GM23338 (cell line): ENCODE data around the gene ACADS. TPM values are rescaled to one million over a fixed set of nuclear protein-coding genes. Genes with fewer than 3 reads are reported as not detected.

Experiments
- ATAC-seq: fragments of 200-7000 bp; cut with Tn5 transposase; 3 replicates; pipeline ENCODE4 v1.9.1; 2020
- DNase-seq: peaks from one replicate; pipeline ENCODE4 v3.0.0-alpha.2; 2015; ENCODE audit warnings: low spot score
- H2AFZ ChIP-seq: fragments of 200-600 bp; sonication (generic); 2 replicates; pipeline ENCODE4 v1.8.0; 2016; ENCODE audit warnings: antibody characterized with exemption, mild to moderate bottlenecking, moderate library complexity
- H3F3A ChIP-seq: fragments of 200-600 bp; sonication (generic); replicated peaks from 2 replicates; pipeline ENCODE4 v1.8.0; 2017; ENCODE audit warnings: antibody characterized with exemption, mixed run types, low read depth
- H3K27ac ChIP-seq: fragments of 200-600 bp; sonication (generic); 2 replicates; pipeline ENCODE4 v1.6.1; 2016; ENCODE audit warnings: low read depth
- H3K27me3 ChIP-seq: fragments of 200-600 bp; sonication (generic); 2 replicates; pipeline ENCODE4 v1.8.0; 2016; ENCODE audit warnings: mild to moderate bottlenecking, mixed run types, moderate library complexity; ENCODE audit not compliant: insufficient read depth
- H3K36me3 ChIP-seq: fragments of 200-600 bp; sonication (generic); 2 replicates; pipeline ENCODE4 v1.8.0; 2016; ENCODE audit warnings: mild to moderate bottlenecking; ENCODE audit not compliant: insufficient read depth
- H3K4me1 ChIP-seq: fragments of 200-600 bp; sonication (generic); 2 replicates; pipeline ENCODE4 v1.8.0; 2016; ENCODE audit warnings: mild to moderate bottlenecking, moderate library complexity; ENCODE audit not compliant: insufficient read depth
- H3K4me2 ChIP-seq: fragments of 200-600 bp; sonication (generic); 2 replicates; pipeline ENCODE4 v1.7.1; 2017; ENCODE audit warnings: mixed run types
- H3K4me3 ChIP-seq: fragments of 200-600 bp; sonication (generic); 2 replicates; pipeline ENCODE4 v1.6.1; 2016; ENCODE audit warnings: mixed run types
- H3K79me2 ChIP-seq: fragments of 200-600 bp; sonication (generic); replicated peaks from 2 replicates; pipeline ENCODE4 v1.8.0; 2017; ENCODE audit warnings: mild to moderate bottlenecking; ENCODE audit not compliant: insufficient read depth
- H3K9me2 ChIP-seq: fragments of 200-600 bp; sonication (generic); 2 replicates; pipeline ENCODE4 v1.8.0; 2017; ENCODE audit not compliant: insufficient read depth
- H4K20me1 ChIP-seq: fragments of 200-600 bp; sonication (generic); replicated peaks from 2 replicates; pipeline ENCODE4 v1.8.0; 2017; ENCODE audit warnings: mild to moderate bottlenecking; ENCODE audit not compliant: insufficient read depth
- H3K27ac Mint-ChIP-seq: 2 replicates; pipeline ENCODE4 v1.8.0; 2020; ENCODE audit warnings: inconsistent platforms, mild to moderate bottlenecking, moderate library complexity, mixed read lengths
- H3K27me3 Mint-ChIP-seq: 3 replicates; pipeline ENCODE4 v1.8.0; 2022; ENCODE audit warnings: low read depth, mild to moderate bottlenecking, moderate library complexity, mixed read lengths, inconsistent platforms; ENCODE audit not compliant: insufficient read depth, poor library complexity
- H3K36me3 Mint-ChIP-seq: 3 replicates; pipeline ENCODE4 v1.8.0; 2021; ENCODE audit warnings: low read depth, mild to moderate bottlenecking, inconsistent platforms, moderate library complexity, mixed read lengths
- H3K4me1 Mint-ChIP-seq: 3 replicates; pipeline ENCODE4 v1.8.0; 2020; ENCODE audit warnings: mild to moderate bottlenecking, inconsistent platforms, mixed read lengths
- H3K4me3 Mint-ChIP-seq: 3 replicates; pipeline ENCODE4 v1.8.0; 2021; ENCODE audit warnings: moderate library complexity, mild to moderate bottlenecking, inconsistent platforms, mixed read lengths
- H3K9me3 Mint-ChIP-seq: 3 replicates; pipeline ENCODE4 v1.8.0; 2020; ENCODE audit warnings: moderate library complexity, mild to moderate bottlenecking, inconsistent platforms, mixed read lengths
- CREB1 ChIP-seq: fragments of 250-450 bp; sonication (Bioruptor Pico); IDR thresholded peaks from 2 replicates; pipeline ENCODE4 v1.5.0; 2020; ENCODE audit warnings: low read depth, mild to moderate bottlenecking, moderate library complexity
- CTCF ChIP-seq, 2 experiments: fragments of 200-600 bp in 1 of 2; sonication (generic) in 1 of 2; conservative IDR thresholded peaks; 2 replicates each; pipeline versions ENCODE4 v1.5.1 to v1.6.1; 2016 to 2017; ENCODE audit warnings: antibody characterized with exemption in 2 of 2, low read depth in 2 of 2, mild to moderate bottlenecking in 2 of 2, moderate library complexity in 1 of 2
- ETS1 ChIP-seq: IDR thresholded peaks from 2 replicates; pipeline ENCODE4 v1.6.1; 2016; ENCODE audit warnings: antibody characterized with exemption
- EZH2 ChIP-seq: fragments of 200-600 bp; sonication (generic); IDR thresholded peaks from one replicate; pipeline ENCODE4 v1.8.0; 2017; ENCODE audit warnings: antibody characterized with exemption, mild to moderate bottlenecking, low read depth; ENCODE audit not compliant: unreplicated experiment
- EZH2phosphoT487 ChIP-seq: fragments of 200-600 bp; sonication (generic); IDR thresholded peaks from one replicate; pipeline ENCODE4 v1.8.1; 2018; ENCODE audit warnings: antibody characterized with exemption; ENCODE audit not compliant: unreplicated experiment
- JUNB ChIP-seq: IDR thresholded peaks from one replicate; pipeline ENCODE4 v1.6.1; 2016; ENCODE audit warnings: antibody characterized with exemption; ENCODE audit not compliant: unreplicated experiment
- NANOG ChIP-seq: IDR thresholded peaks from 2 replicates; pipeline ENCODE4 v1.6.1; 2016; ENCODE audit warnings: antibody characterized with exemption, borderline replicate concordance
- POLR2AphosphoS5 ChIP-seq: IDR thresholded peaks from 2 replicates; pipeline ENCODE4 v1.6.1; 2016; ENCODE audit warnings: antibody characterized with exemption, low read depth
- REST ChIP-seq: IDR thresholded peaks from one replicate; pipeline ENCODE4 v1.6.1; 2018; ENCODE audit warnings: antibody characterized with exemption; ENCODE audit not compliant: unreplicated experiment
- STAT1 ChIP-seq: IDR thresholded peaks from one replicate; pipeline ENCODE4 v1.6.1; 2016; ENCODE audit warnings: antibody characterized with exemption; ENCODE audit not compliant: unreplicated experiment
- ZNF114 ChIP-seq: fragments of 250-450 bp; sonication (Bioruptor Pico); IDR thresholded peaks from 2 replicates; pipeline ENCODE4 v1.5.0; 2020; ENCODE audit warnings: mild to moderate bottlenecking, moderate library complexity
- ZNF331 ChIP-seq: fragments of 250-450 bp; sonication (Bioruptor Pico); IDR thresholded peaks from 2 replicates; pipeline ENCODE4 v1.5.0; 2020; ENCODE audit warnings: low read depth, mild to moderate bottlenecking, moderate library complexity
- ZNF462 ChIP-seq: fragments of 250-450 bp; sonication (Bioruptor Pico); IDR thresholded peaks from 2 replicates; pipeline ENCODE4 v1.5.0; 2020; ENCODE audit warnings: mild to moderate bottlenecking, moderate library complexity
- polyA plus RNA-seq: library from polyadenylated mRNA; unstranded; fragments of >200 nt; fragmentation: Nextera tagmentation; extraction: Ambion mirVana; gene quantifications from 2 replicates; pipeline ENCODE4 v1.2.1, GENCODE V29; 2016
- total RNA-seq: library from RNA; depleted of rRNA; stranded (reverse); fragments of >200 nt; shearing (Covaris generic); gene quantifications from 2 replicates; pipeline ENCODE4 v1.2.3, GENCODE V29; 2014

ACADS gene
- total and polyA plus RNA-seq, 2 experiments from 2014 or later, result 3.1 to 5.7 TPM

- no peak overlapping the region for H3K27ac Mint-ChIP-seq
- H3K27me3 Mint-ChIP-seq, result peaks cover 5% of the 10 kb centered on the region
- no peaks in the 10 kb centered on the region for H3K9me3 Mint-ChIP-seq
- peaks cover 25% of the 10 kb centered on the region; the same call in 1 of the 2 replicates for H3K36me3 ChIP-seq
- no peak overlapping the region for H3K4me3 ChIP-seq
- no peak for TF ChIP-seq POLR2AphosphoS5
- no peak for TF ChIP-seq ZNF462 (CRISPR knock-in tag)
- TF ChIP-seq EZH2phosphoT487, result no peak
- TF ChIP-seq CTCF (conservative IDR thresholded peaks at IDR 0.05; ENCODE audit: low read depth in 2 of 2), result no peak
- TF ChIP-seq CREB1 (CRISPR knock-in tag), result no peak
- TF ChIP-seq ZNF114, result no peak
- TF ChIP-seq ZNF331 (CRISPR knock-in tag), result no peak
- TF ChIP-seq ETS1, result no peak
- no peak for TF ChIP-seq EZH2
- no peak for TF ChIP-seq REST
- no peak for TF ChIP-seq JUNB
- no peak for TF ChIP-seq NANOG
- no peak for TF ChIP-seq STAT1
- H3K4me2 ChIP-seq, result no peak overlapping the region
- peaks cover 9% of the 10 kb centered on the region for H3K79me2 ChIP-seq
- peaks cover 46% of the 10 kb centered on the region for H3K36me3 Mint-ChIP-seq
- no peaks in the 10 kb centered on the region for H3K4me1 Mint-ChIP-seq
- H3K9me2 ChIP-seq, result no peaks in the 10 kb centered on the region
- H3K27ac ChIP-seq, result no peak overlapping the region
- no peak overlapping the region for H3K4me3 Mint-ChIP-seq
- ATAC-seq (no peak), DNase-seq (no peak)
- H4K20me1 ChIP-seq, result peaks cover 23% of the 10 kb centered on the region
- no peaks in the 10 kb centered on the region for H3K4me1 ChIP-seq
- 0 out of 2 replicates have a peak, but pooled peaks cover 5% of the 10 kb centered on the region for H3F3A ChIP-seq
- no peaks in the 10 kb centered on the region for H3K27me3 ChIP-seq
- H2AFZ ChIP-seq, result no peak overlapping the region
These were observed 23.0 kb upstream of the ACADS start for GRCh38 chr12:120702637-120703036.
